ENCODE measurements around the gene AGPAT1. TPM values are rescaled to one million over a fixed set of nuclear protein-coding genes. Genes with fewer than 3 reads are reported as not detected.

AGPAT1 gene
- total and polyA plus RNA-seq, 7 donors = 35.0 to 77.8 (median 47.4) TPM

GRCh38 chr6:32177788-32178546, 2.1 kb upstream of the AGPAT1 start, which contains the start of gene RNF5:
RNF5 (plus strand) TSS chr6:32178405; CDS start chr6:32178512, 107 bp downstream.
- Histone ChIP-seq H3K4me1 (peaks cover 38% of the 10 kb centered on the region), H3K27ac (peak within 1 kb of the TSS; percentile 87), H3K36me3 (ENCODE audit: insufficient read depth in 1 of 2, low read depth in 1 of 2) (peaks cover 0 to 30% of the 10 kb centered on the region in 2 donors), H3K4me3 (peak within 1 kb of the TSS; percentile 92), H3K9me3 (no peaks in the 10 kb centered on the region), H3K27me3 (ENCODE audit: insufficient read depth in 3 of 3, low read length in 2 of 3) (no peaks in the 10 kb centered on the region)
- TF ChIP-seq CTCF (IDR thresholded peaks at IDR 0.05) = no peak
- DNase-seq (peak; percentile 93 to 94), ATAC-seq (peak; percentile 86 to 88 (median 87))
- 0 to 1% (median 1%) methylated on average over 33 of the region's 33 CpGs for WGBS, 3 donors
- intact Hi-C loops (cut with DNase I) = loop anchor here (2.0 to 5.0 kb wide), 2 partner anchors 49 to 51 kb away; partner anchors contain the start of gene ATF6B (in 2 of the 2)

GRCh38 chr6:32177183-32177787, 1.4 kb upstream of the AGPAT1 start:
- Histone ChIP-seq H3K4me1 (peaks cover 32% of the 10 kb centered on the region), H3K27ac (peak overlapping the region; percentile 87), H3K4me3 (peak overlapping the region; percentile 92), H3K36me3 (ENCODE audit: insufficient read depth in 1 of 2, low read depth in 1 of 2) (peaks cover 0 to 24% of the 10 kb centered on the region in 2 donors), H3K27me3 (ENCODE audit: insufficient read depth in 3 of 3, low read length in 2 of 3) (no peaks in the 10 kb centered on the region), H3K9me3 (no peaks in the 10 kb centered on the region)
- DNase-seq (no peak), ATAC-seq (peak; percentile 2 to 31 (median 6))
- WGBS, 3 donors = 1% methylated on average over 20 of the region's 20 CpGs
- no peak for TF ChIP-seq CTCF (IDR thresholded peaks at IDR 0.05)
- intact Hi-C loops (cut with DNase I) = loop anchor here (2.0 to 5.0 kb wide), 2 partner anchors 48 to 50 kb away; partner anchors contain the start of gene ATF6B (in 2 of the 2)

- TF ChIP-seq CTCF (IDR thresholded peaks at IDR 0.05) = no peak
- intact Hi-C loops (cut with DNase I) = loop anchor here (2.0 to 5.0 kb wide), 2 partner anchors 48 to 49 kb away; partner anchors contain the start of gene ATF6B (in 2 of the 2)
- ATAC-seq (peak in 1 of 4 donors; percentile 30), DNase-seq (no peak)
- no peaks in the 10 kb centered on the region for H3K9me3 ChIP-seq
- WGBS, 3 donors = 12 to 22% (median 21%) methylated on average over 5 of the region's 5 CpGs
- H3K27ac ChIP-seq = peak overlapping the region; percentile 87
- H3K4me3 ChIP-seq = peak overlapping the region; percentile 92
- H3K36me3 ChIP-seq (ENCODE audit: insufficient read depth in 1 of 2, low read depth in 1 of 2) = peaks cover 0 to 21% of the 10 kb centered on the region in 2 donors
- peaks cover 30% of the 10 kb centered on the region for H3K4me1 ChIP-seq
- no peaks in the 10 kb centered on the region for H3K27me3 ChIP-seq (ENCODE audit: insufficient read depth in 3 of 3, low read length in 2 of 3)
These were observed 745 bp upstream of the AGPAT1 start for GRCh38 chr6:32176476-32177182.

GRCh38 chr6:32175322-32175710, 568 bp downstream of the AGPAT1 start:
- WGBS, 3 donors = 6 to 17% (median 9%) methylated on average over 2 of the region's 2 CpGs
- Histone ChIP-seq H3K4me1 (peaks cover 30% of the 10 kb centered on the region), H3K36me3 (ENCODE audit: insufficient read depth in 1 of 2, low read depth in 1 of 2) (peaks cover 0 to 17% of the 10 kb centered on the region in 2 donors), H3K9me3 (no peaks in the 10 kb centered on the region), H3K27me3 (ENCODE audit: insufficient read depth in 3 of 3, low read length in 2 of 3) (no peaks in the 10 kb centered on the region), H3K27ac (peak overlapping the region; percentile 87), H3K4me3 (peak overlapping the region; percentile 92)
- intact Hi-C loops (cut with DNase I) = loop anchor here in 1 of 2 donors (5.0 kb wide), 1 partner anchor 48 kb away; the partner anchor contains the start of gene ATF6B
- TF ChIP-seq CTCF (IDR thresholded peaks at IDR 0.05) = no peak
- DNase-seq (no peak), ATAC-seq (no peak)
